HUES6 (cell line): ENCODE measurements around the gene PEX14.

ENCODE experiments used
- H3K27ac ChIP-seq: 2 replicates; pipeline ENCODE4 v1.7.0; 2013; ENCODE audit warnings: low read depth, mild to moderate bottlenecking, low read length, inconsistent platforms
- H3K27me3 ChIP-seq: 2 replicates; pipeline ENCODE4 v1.6.1; 2013; ENCODE audit warnings: low read length; ENCODE audit not compliant: control insufficient read depth, insufficient read depth
- H3K36me3 ChIP-seq: 2 replicates; pipeline ENCODE4 v1.6.1; 2013; ENCODE audit warnings: low read length; ENCODE audit not compliant: control insufficient read depth, insufficient read depth
- H3K4me1 ChIP-seq: 2 replicates; pipeline ENCODE4 v1.6.1; 2013; ENCODE audit warnings: low read length; ENCODE audit not compliant: control insufficient read depth, insufficient read depth
- H3K4me3 ChIP-seq: 2 replicates; pipeline ENCODE4 v1.5.1; 2013; ENCODE audit warnings: low read depth, low read length
- H3K9ac ChIP-seq: one replicate; pipeline ENCODE4 v1.6.1; 2013; ENCODE audit warnings: mild to moderate bottlenecking, low read length
- H3K9me3 ChIP-seq: 2 replicates; pipeline ENCODE4 v1.6.1; 2013; ENCODE audit warnings: low read depth, low read length; ENCODE audit not compliant: control insufficient read depth, insufficient read depth

Gene PEX14

DNA sequence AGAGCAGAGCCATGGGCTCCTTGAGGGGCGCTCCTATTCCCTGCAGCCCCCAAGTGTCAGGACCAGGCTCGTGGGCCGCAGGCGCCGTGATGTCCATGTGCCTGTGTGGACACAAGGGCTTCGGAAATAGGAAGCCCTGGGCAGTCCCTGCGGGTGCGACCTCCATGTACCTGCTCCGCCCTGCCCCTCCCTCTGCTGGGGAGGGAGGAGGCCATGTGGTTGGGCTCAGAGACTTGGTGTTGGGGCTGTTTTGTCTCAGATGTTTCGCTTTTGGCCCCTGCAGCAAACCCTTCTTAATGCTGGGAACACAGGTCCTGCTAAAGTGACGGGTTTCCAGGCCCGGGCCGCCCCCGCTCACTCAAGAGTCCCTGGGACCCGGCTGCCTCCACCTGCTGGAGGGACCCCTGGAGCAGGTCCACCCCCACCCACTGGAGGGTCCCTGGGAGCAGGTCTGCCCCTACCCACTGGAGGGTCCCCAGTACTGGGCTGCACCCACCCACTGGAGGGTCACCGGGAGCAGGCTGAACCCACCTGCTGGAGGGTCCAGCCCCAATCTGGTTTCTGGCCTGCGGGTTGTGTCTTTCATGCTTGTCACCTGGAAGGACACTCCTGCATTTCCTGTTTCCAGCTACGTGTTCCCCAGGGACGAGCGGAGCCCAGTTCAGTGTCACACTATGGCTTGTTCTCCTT is 156.5 kb downstream of the PEX14 start:
- Histone ChIP-seq H3K9me3 (no peaks in the 10 kb centered on the region), H3K27me3 (no peaks in the 10 kb centered on the region), H3K36me3 (peaks cover 12% of the 10 kb centered on the region; the same call in 1 of the 2 replicates), H3K4me1 (peaks cover 43% of the 10 kb centered on the region), H3K27ac (peak overlapping the region; percentile 38; the same call in 1 of the 2 replicates), H3K4me3 (no peak overlapping the region), H3K9ac (no peak overlapping the region)

DNA sequence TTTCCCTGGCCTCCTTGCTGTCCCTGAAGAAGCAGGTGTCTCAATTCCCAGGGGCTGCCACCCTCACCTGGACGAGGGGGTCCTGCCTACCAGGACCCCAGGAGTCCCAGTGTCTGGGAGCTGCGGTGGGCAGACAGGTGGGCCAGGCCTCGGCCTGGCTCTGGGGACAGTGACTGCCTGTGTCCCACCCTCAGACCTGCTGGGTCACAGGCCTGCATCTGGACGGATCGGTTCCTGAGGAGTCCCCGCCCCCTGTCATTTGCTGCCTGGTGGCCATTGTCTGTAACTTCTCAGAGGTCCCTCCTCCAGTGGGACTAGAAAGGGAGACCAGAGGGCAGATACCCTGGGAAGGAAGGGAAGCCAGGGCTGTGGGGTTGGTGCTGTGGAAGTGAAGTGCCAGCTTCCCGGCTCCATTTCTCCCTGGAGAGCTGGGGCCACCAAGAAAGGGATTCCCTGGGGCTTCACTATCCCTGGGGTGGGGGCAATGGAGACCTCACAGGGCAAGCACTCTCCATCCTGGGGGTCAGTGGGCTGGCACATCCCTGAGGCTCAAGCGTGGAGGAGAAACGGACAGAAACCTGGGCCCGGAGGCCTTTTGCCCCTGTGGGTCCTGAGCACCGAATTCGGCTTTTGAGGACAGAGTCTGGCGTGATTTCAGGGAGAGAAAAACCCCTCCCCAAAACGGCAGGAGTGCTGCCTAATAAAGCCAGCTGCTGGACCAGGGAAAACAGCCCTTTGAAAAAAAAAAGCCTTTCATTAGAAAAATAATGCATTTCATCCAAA is 157.3 kb downstream of the PEX14 start:
- Histone ChIP-seq H3K36me3 (peaks cover 9% of the 10 kb centered on the region; the same call in 1 of the 2 replicates), H3K4me3 (no peak overlapping the region), H3K9ac (no peak overlapping the region), H3K9me3 (no peaks in the 10 kb centered on the region), H3K27ac (no peak overlapping the region), H3K4me1 (peaks cover 43% of the 10 kb centered on the region), H3K27me3 (no peaks in the 10 kb centered on the region)

DNA sequence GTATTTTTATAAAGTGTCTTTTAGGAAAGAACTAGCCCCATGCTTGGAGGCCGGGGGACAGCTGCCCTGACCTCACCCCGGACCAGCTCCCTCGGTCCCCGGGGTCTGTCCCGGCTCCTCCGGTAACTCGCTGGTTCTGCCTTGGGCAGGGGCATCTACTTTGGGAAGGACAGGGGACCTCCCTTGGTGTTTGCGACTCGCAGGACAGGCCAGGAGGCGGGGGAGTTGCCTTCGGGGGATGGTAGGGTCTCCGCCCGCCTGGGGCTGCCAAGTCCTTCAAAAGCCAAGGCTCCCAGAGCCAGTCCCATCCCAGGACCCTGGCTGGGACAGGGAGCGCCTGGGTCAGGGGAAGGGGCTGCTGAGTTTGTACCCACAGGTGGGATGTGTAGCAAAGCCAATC is 157.9 kb downstream of the PEX14 start:
- H3K4me3 ChIP-seq: no peak overlapping the region
- no peak overlapping the region for H3K27ac ChIP-seq
- peaks cover 43% of the 10 kb centered on the region for H3K4me1 ChIP-seq
- H3K9me3 ChIP-seq: no peaks in the 10 kb centered on the region
- H3K27me3 ChIP-seq: peaks cover 5% of the 10 kb centered on the region; the same call in 1 of the 2 replicates
- no peak overlapping the region for H3K9ac ChIP-seq
- H3K36me3 ChIP-seq: peaks cover 5% of the 10 kb centered on the region; the same call in 1 of the 2 replicates

DNA sequence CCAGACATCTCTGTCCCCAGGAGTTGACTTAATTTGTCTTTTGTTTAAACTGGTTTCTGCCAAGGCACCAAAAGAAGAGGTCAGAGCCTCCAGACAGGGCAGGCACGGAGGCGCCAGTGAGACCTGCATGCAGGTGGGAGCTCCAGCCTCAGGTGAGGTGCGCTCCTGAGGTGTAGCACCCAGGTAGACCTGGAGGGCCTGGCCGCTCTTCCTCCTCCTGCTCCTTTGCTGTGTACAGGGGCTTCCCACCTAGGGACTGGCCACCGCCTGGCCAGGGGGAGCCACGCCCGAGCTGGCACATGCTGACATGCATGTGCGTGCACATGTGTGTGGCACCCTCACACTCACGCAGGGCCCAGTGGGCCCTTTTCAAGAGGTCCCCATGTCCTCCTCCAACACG is 158.7 kb downstream of the PEX14 start:
- H3K27ac ChIP-seq: no peak overlapping the region
- no peaks in the 10 kb centered on the region for H3K9me3 ChIP-seq
- no peak overlapping the region for H3K4me3 ChIP-seq
- peaks cover 5% of the 10 kb centered on the region; the same call in 1 of the 2 replicates for H3K36me3 ChIP-seq
- H3K4me1 ChIP-seq: peaks cover 43% of the 10 kb centered on the region
- H3K9ac ChIP-seq: no peak overlapping the region
- H3K27me3 ChIP-seq: peaks cover 13% of the 10 kb centered on the region

DNA sequence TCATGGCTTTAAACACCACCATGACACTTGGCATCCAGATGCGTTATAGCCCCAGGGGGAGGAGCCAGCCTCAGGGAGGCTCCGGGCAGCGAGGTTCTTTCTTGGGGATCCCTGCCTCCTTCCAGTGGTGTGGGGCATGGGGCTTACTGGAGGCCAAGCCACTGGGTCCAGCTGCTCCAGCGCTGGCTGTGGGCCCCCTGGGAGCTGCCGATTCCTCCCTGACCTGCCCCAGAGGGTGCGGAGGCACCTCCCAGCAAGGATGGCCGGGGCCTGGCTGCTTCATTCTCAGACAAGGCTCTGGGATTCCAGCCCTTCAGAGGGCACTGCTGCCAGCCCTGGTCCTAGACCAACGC is 159.3 kb downstream of the PEX14 start:
- H3K27ac ChIP-seq: no peak overlapping the region
- no peak overlapping the region for H3K9ac ChIP-seq
- no peak overlapping the region for H3K4me3 ChIP-seq
- peaks cover 43% of the 10 kb centered on the region for H3K4me1 ChIP-seq
- peaks cover 5% of the 10 kb centered on the region; the same call in 1 of the 2 replicates for H3K36me3 ChIP-seq
- H3K9me3 ChIP-seq: no peaks in the 10 kb centered on the region
- peaks cover 15% of the 10 kb centered on the region for H3K27me3 ChIP-seq

DNA sequence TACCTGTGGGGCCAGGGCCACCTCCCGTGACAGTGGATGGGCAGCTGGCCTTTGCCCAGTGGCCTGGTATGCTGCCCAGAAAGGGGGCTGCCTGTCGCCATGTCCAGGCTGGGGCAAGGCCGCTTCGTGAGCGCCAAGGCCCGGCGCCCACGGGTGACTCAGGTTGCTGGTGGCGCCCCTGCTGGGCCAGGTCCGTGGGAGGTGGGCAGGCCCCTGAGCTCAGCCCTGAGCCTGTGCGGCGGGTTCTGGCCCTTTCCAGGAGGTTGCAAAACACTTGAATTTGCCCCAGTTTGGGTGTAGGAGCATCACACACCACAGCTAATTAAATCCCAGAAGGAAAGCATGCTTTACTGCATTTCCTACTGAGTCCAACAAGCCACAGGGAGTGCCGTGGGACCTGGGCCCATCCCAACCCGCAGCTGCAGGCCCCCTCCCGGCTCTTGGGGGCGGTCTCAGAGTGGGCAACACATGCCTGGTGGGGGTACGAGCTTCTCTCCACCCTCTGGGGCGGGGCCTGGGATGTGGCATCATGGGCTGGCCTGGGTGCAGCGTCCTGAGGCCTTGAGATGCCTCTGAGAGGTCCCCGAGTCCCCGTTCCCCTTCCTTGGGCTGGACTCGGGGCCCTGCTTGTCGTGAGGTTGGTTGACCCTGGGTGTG is 159.8 kb downstream of the PEX14 start:
- H3K4me1 ChIP-seq: peaks cover 47% of the 10 kb centered on the region
- H3K9me3 ChIP-seq: no peaks in the 10 kb centered on the region
- H3K4me3 ChIP-seq: no peak overlapping the region
- H3K27me3 ChIP-seq: peaks cover 20% of the 10 kb centered on the region
- no peak overlapping the region for H3K27ac ChIP-seq
- no peak overlapping the region for H3K9ac ChIP-seq
- peaks cover 4% of the 10 kb centered on the region; the same call in 1 of the 2 replicates for H3K36me3 ChIP-seq

DNA sequence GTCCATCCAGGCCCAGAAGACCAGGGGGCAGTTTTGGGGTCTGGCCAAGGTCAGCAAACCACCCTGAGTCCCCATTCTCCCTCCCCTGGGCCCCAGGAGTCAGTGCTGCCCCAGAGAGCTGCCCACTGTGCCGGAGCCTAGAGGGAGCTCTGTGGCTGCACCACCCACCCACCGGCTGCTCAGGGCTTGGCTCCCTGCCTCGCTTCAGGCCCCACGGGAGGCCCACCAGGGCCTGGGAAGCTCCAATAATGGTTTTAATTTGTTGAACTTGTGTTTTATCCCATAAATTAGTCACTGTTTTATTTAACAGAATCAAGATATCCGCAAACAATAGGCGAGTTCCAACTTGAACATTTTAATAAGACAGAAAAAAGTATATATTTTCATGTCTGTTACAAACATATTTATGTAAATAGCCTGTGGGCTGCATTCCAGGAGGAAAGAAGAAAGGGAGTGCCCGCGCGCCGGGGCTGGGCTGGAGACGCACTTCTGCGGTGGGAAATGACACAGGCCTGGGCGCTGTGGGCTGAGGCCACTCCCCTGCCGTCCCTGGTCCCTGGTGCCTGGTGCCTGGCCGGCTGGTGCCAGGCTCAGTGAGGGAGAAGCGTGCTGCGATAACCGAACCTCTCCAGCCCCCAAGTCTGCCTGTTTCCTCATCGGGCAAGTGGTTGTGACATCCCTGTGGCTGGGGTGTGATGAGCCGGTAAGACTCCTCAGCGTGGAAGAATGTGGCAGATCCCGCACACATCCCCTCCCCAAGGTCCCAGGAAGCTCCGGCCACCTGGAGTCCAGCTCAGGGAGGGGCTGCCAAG is 160.5 kb downstream of the PEX14 start:
- H3K9ac ChIP-seq: no peak overlapping the region

DNA sequence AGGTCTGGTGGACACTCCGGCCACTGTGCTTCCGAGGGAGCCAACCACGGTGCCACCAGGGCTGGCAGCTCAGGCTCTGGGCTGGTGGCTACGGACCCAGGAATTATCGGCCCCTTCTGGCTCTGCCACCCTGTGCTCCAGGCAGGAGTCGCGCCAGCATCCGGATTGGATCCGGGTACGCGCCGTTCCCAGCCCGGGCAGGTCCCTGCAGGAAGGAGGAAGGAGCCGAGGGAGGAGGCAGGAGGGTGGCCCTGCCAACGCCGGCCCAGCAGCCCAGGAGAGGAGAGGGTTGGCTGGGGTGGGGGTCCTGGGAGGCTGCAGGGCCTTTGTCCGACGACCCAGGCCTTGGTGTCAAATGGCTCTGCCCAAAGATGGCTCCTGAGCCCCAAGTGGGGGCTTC is 161.2 kb downstream of the PEX14 start:
- H3K27me3 ChIP-seq: peaks cover 34% of the 10 kb centered on the region
- H3K9ac ChIP-seq: no peak overlapping the region
- H3K36me3 ChIP-seq: no peaks in the 10 kb centered on the region
- peaks cover 54% of the 10 kb centered on the region for H3K4me1 ChIP-seq
- H3K9me3 ChIP-seq: no peaks in the 10 kb centered on the region
- H3K4me3 ChIP-seq: no peak overlapping the region
- no peak overlapping the region for H3K27ac ChIP-seq

More for the DNA sequence above, 160.5 kb downstream of the PEX14 start:
- no peak overlapping the region for H3K4me3 ChIP-seq
- no peaks in the 10 kb centered on the region for H3K9me3 ChIP-seq
- no peak overlapping the region for H3K27ac ChIP-seq
- H3K4me1 ChIP-seq: peaks cover 54% of the 10 kb centered on the region
- H3K36me3 ChIP-seq: no peaks in the 10 kb centered on the region
- peaks cover 27% of the 10 kb centered on the region for H3K27me3 ChIP-seq

DNA sequence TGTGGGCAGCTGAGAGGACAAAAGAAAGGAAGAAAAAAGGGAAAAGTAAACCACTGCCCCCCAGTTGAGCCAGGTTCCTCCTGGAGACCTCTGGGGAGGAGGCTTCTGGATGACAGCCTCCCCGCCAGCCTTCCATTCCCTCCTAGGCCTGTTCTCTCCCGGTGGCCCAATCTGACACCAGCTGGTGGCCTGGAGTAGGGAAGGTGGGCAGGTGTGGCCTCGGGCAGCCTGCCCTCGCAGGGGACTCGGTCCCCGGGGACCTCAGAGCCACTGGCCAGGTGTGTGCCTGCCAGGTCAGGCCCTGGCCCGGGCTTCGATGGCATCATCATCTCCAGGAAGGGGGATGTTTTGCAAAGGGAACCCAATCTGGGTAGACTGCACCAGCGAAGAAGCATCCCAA is 162.7 kb downstream of the PEX14 start:
- no peak overlapping the region for H3K9ac ChIP-seq
- H3K9me3 ChIP-seq: no peaks in the 10 kb centered on the region
- H3K27me3 ChIP-seq: peaks cover 36% of the 10 kb centered on the region
- peaks cover 42% of the 10 kb centered on the region for H3K4me1 ChIP-seq
- H3K36me3 ChIP-seq: no peaks in the 10 kb centered on the region
- H3K4me3 ChIP-seq: no peak overlapping the region
- no peak overlapping the region for H3K27ac ChIP-seq

DNA sequence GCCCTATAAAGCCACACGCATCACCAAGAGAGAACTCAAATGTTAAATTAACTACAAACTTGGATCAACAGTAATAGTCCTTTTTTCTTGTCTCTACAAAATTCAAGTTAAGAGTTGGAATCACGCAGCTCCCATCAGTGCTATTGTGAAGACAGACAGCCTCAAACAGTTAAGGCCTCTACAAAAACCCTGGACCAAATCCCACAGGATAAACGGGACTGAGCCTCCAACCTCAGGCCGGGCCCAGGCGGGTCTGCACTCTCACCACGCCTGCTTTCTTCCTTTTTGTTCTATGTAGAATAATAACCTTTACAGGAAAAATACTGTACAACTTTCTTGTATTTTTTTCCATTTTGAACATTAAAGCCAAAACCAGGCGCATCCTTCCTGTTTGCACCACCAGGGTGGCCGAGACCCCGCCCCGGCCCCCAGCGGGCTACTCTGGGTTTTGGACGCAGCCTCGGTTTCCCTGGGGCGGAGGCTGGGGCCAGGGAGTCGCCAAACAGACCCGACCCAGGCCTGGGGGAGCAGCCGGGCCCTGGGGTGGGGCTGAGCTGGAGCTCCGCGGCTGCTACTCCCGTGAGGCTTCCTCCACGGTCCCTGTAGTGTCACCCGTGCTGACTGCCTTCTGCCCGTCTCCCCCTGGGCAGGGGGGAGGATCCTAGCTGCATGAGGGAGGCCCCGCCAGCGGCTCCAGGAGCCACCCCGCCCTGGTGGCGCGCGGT is 163.2 kb downstream of the PEX14 start:
- Histone ChIP-seq H3K9me3 (no peaks in the 10 kb centered on the region), H3K27ac (no peak overlapping the region), H3K4me1 (peaks cover 36% of the 10 kb centered on the region), H3K27me3 (peaks cover 36% of the 10 kb centered on the region), H3K36me3 (no peaks in the 10 kb centered on the region), H3K4me3 (peak overlapping the region; percentile 56), H3K9ac (no peak overlapping the region)
